NCI-H510A treated with DMSO at 0.1 percent for 48 hours (cell line): Measurements from ENCODE around the gene PGD.
"Not testable (repeated sequence)": the region's sequence is repeated elsewhere in the genome, so short reads cannot be mapped to it uniquely, and the experiment has no call there.

Source experiments
- DNase-seq: peaks from one replicate; lab custom pipeline; 2025; lab: John Stamatoyannopoulos, UW

PGD gene

DNA sequence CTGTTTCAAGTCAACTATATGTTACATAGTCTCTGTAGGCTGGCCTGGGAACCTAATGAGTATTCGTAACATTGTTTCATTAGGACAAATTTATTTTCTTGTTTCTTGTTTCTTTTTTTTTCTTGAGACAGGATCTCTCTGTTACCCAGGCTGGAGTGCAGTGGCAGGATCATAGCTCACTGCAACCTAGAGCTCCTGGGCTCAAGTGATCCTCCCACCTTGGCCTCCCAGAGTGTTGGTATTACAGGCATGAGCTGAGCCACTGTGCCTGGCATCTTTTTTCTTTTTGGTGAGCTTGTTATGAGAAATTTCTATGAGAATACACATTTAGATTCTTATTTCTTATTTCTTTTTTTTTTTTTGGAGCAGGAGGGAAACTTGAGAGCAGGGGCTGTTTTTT is 38.2 kb downstream of the PGD start:
- DNase-seq: no peak

DNA sequence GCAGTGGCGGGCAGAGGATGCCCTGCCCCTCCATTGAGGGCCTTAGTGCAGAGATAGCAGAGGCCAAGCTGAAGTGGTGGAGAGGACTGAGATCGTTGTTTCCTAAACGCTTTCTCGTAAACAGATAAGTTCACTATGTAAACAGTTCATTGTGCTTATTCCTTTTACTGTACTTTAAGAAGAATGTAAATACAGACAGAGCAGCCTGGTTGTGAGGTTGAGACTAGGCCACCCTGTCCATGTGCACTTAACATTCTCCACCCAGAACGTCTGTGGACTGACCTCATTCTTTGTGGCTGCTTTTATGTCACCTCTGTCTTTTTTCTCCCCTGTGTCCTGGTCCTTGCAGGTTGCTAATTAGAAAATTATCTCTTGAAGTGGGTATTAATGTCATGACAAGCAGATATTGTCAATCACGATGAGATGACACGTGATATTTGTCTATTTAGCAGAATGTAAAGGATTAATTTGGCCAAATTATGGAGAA is 39.9 kb downstream of the PGD start:
- peak; percentile 96 for DNase-seq

DNA sequence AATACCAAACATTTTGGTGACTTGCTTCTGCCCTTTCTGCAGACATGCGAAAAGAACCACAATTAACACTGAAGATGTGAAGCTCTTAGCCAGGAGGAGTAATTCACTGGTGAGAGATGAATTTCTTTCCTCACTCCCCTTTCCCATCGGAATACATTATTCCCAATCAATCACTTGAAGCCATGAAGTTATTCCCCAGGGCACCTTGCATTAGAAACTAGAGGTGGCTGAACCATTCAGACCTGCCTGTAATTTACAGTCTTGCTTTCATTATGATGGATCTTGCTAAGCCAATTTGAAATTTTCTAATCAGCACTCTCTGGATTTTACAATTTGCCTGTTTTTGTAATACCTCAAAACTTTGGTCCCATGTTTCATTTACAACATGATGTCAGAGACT is 41.4 kb downstream of the PGD start:
- DNase-seq: no peak

DNA sequence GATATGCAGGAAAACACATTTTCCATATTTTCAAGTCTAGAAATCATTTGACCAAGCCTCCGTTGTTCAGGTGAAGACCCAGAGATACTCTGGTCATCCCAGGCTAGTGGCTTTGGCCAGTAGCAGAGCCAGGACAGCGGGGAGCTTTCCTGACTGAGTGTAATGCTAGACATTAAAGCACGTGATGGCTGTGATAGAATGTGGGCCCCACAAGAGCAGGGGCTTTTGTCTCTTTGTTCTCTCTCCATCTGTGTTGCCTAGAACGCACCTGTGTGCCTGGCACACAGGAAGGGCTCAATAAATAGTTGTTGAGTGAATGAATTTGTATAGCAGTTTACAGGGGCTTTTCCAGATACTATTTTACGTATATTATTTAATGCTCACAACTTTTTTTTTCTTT is 41.9 kb downstream of the PGD start:
- no peak for DNase-seq

DNA sequence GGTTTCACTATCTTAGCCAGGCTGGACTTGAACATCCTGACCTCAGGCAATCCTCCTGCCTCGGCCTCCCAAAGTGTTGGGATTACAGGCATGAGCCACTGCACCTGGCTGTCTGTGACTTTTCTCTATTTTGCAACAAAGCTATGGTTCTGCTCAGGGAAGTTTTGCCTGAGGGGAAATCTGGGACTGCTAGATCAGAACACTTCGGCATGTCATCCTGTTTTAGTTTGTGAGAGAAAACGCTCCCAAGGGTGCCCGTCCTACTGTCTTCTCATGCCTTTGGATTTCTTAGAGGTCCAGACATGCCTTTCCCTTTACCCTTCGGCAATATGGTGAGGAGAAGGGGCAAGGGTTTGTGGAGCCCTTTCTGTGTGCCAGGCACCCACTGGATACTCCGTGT is 45.4 kb downstream of the PGD start:
- no peak for DNase-seq

DNA sequence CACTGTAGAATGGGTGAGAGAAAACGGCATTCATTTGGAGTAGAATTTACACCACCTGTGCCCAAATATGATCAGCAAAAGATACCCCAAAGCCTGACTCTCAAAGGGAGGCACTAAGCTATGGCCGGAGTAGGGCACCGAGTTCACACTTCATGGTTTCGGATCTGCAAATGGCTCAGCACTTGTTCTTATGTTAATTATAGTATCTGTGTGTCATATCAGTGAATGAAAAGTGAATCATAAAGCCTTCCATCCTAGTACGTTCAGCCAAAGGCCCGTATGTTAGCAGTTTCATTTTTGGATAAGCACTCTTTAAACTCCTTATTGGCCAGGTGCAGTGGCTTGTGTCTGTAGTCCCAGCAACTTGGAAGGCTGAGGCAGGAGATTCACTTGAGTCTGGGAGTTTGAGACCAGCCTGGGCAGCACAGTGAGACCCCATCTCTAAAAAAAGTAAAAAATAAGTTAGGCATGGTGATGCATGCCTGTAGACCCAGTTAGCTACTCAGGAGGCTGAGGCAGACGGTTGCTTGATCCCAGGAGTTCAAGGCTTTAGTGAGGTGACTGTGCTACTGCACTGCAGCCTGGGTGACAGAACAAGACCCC is 46.0 kb downstream of the PGD start:
- DNase-seq: no peak

DNA sequence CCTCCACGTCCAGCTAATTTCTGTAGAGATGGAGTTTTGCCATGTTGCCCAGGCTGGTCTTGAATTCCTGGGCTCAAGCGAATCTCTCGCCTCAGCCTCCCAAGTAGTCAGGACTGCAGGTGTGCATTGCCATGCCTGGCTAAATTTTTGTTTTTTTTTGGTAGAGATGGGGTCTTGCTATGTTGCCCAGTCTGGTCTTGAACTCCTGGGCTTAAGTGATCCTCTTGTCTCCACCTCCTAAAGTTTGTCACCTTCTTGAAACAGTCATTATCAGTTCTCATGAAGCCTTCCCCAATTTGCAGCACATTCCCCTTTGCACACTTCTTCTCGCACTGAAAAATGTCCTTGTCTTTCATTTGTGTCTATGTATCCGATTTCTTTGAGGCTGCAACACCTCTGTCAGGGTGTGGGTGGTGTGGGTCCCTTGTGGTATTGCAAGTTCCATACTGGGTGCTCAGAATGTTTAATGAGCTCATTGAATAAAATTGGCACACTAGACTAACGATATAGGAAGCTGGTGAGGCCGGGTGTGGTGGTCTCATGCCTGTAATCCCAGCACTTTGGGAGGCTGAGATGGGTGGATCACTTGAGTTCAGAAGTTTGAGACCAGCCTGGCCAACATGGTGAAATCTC is 48.0 kb downstream of the PGD start:
- no peak for DNase-seq

DNA sequence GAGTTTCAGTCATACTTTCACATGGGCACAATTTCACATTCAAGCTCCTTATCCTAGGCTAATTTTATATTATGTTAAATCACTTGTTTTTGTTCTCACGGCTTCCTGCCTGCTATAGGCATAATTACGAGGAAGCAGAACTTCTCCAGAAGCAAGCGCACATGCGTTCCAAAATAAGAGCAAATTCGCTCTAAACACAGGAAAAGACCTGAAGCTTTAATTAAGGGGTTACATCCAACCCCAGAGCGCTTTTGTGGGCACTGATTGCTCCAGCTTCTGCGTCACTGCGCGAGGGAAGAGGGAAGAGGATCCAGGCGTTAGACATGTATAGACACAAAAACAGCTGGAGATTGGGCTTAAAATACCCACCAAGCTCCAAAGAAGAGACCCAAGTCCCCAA is 50.9 kb downstream of the PGD start, which contains the start of gene CORT:
CORT (plus strand) TSS at position 281 of the 400 bp plus-strand sequence. CDS start 193 bp downstream, outside the sequence.
- DNase-seq: no peak

DNA sequence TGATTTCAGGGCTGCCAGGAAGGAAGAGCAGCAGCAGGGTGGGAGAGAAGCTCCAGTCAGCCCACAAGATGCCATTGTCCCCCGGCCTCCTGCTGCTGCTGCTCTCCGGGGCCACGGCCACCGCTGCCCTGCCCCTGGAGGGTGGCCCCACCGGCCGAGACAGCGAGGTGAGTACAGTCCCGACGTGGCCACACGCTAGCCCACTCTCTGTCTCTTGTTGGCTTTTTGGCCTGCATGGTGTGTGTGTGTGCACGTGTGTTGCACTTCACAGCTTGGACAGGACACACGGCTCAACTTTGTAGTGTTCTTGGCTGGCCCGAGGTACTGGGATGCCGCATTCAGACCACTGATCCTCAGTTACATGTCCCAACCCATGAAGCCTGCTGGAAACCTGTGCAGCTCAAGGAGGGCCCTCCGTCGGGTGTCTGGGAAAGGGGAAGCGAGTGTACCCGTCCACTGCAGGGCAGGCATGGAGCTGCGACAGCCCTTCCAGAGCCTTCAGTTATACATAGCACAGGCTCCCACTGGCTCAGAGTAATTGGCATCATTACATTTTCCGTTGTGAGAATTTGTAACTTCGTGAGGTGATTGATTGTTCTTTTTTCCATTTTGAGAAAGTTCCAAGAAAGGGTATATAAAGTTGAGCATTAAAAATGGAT is 51.4 kb downstream of the PGD start:
- no peak for DNase-seq

DNA sequence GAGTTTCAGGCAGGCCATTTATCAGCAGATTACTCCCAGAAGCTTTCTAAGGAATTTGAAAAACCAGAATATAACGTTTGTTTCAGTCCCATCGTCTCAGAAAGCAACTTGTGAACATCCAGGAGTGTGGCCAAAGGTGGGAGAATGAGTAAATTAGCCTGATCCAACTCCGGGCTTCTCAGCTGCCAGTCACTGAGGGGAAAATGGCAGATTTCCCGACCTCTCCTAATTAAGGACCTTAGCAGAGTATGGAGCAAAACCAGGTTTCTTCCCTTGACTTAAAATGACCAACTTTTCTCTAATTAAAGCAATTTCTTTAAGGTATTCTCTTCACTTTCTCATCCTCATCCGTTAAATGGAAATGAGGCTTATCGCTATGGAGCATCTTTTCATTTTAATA is 52.0 kb downstream of the PGD start:
- no peak for DNase-seq

DNA sequence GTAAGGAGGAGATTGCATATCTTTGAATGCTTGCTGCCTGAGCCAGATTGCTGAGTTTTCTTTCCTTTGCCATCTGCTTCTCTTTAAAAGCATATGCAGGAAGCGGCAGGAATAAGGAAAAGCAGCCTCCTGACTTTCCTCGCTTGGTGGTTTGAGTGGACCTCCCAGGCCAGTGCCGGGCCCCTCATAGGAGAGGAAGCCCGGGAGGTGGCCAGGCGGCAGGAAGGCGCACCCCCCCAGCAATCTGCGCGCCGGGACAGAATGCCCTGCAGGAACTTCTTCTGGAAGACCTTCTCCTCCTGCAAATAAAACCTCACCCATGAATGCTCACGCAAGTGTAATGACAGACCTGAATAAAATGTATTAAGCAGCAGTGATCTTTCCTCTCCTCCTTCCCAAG is 52.4 kb downstream of the PGD start:
- no peak for DNase-seq

DNA sequence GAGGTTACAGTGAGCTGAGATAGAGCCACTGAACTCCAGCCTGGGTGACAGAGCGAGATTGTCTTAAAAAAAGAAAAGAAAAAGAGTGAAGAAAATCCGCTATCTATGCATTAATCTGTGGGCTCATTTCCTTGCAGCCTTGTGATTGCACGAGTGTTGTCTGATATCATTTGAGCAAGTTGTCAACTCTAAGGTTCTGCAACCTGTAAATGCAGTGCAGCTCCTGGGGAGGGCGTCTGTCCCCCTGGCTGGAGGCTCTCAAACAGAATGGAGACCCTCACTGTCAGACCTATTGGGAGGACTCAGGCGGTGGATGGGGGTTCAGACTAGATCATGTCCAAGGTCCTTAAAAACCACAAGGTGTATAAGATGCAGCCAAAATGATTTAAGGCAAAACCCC is 57.2 kb downstream of the PGD start:
- DNase-seq: no peak

DNA sequence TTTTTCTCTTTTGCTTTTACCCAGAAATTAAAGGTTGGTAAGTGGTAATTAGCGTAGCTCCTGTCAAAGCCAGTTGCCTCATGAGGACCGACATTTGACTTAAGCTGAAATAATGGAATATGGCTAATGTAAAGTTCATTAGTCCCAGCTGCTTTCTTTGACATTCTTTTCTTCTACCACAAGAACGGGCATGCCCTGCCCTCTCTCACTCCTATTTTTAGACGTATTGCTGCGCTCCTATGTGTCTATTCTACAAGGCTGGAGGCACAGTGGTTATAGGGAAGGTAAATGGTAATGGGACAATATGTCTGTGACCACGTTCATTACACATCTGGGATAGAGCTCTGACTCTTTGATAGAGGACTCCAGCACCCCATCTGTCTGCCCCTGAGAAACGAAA is 57.8 kb downstream of the PGD start:
- no peak for DNase-seq

DNA sequence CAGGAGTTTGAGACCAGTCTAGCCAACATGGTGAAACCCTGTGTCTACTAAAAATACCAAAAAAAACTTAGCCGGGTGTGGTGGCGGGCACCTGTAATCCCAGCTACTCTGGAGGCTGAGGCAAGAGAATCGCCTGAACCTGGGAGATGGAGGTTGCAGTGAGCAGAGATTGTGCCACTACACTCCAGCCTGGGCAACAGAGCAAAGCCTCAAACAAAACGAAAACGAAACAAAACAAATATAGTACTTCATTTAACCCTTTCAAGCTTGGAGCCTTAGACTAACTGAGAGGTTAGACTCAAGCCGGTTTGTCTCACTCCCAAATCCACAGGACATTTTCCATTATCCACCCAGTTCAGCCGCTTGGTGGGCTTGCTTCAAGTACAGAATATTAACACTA is 58.6 kb downstream of the PGD start:
- not testable (repeated sequence) for DNase-seq

DNA sequence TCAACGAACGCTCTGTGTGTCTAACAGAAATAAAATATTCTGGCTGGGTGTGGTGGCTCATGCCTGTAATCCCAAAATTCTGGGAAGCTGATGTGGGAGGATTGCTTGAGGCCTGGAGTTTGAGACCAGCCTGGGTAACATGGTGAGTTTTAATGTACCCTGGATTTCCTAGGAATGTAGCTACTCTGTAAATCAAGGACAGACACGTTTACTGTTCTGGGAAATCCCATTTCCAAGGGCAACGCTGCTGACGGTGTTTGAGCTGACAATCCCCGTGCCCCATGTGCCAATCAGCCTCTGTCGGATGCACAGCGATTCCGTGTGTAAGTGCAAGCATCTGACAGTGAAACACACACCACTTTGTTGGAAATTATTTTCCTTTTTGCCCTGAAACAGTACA is 59.0 kb downstream of the PGD start:
- DNase-seq: no peak

DNA sequence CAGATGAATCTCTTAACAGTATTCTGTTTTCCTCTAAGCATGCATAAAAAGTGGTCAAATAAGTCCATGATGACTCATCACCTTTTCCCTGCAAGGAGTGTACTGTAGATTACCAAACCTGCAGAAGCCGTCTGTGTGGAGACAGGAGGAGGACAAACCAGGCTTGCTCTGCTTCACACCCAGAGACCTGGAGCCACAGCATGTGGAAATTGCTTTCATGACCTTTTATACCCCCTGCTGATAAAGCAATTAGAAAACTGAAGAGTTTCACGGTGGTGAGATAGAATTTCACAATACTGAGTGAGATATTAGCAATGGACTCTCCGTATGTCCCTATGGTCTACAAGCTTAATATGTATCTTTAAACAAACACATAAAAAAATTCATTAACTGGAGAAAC is 60.3 kb downstream of the PGD start:
- DNase-seq: peak; percentile 81

DNA sequence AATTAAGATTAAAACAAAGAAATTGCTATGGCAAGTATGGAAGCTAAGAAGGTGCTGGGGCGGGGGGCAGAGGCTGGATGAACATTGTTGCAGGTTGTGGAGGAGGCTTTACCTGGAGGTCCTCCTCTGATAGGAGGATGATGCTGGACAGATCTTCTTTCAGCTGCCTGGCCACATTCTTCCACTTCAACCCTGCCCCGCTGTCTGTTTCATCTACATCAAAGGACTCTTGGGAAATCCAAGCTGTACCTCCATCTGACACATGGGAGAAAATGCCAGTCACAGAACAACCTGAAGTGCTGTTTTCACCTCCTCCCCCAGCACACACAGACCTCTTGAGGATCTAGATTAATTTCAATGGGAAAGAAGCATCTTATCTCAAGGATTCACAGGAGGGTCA is 68.2 kb downstream of the PGD start:
- no peak for DNase-seq

DNA sequence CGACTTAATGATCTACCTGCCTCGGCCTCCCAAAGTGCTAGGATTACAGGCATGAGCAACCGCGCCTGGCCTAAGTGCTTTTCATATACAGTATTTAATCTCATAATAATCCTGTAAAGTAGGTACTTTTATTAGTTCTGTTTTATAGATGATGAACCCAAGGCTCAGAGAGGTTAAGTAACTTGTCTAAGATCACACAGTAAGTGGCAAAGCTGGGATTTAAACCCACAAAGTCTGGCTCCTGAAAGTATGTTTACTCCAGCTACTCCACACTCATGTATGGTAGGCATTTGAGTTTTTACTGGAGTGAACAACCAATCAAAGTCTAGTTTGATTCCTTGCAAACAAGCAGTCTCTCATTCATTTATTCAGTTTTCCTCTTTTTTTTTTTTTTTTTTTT is 71.2 kb downstream of the PGD start:
- DNase-seq: no peak
